Colonic mucosa (tissue), 4 donors: ENCODE results near the gene CHST9. TPM values are rescaled to one million over a fixed set of nuclear protein-coding genes. Genes with fewer than 3 reads are reported as not detected.

Source experiments
- DNase-seq: peaks from one replicate; pipeline ENCODE4 v3.0.0-alpha.2; 2020
- H3K27ac ChIP-seq: fragments of 200-600 bp; one replicate; pipeline ENCODE4 v1.8.0; 2021
- H3K27me3 ChIP-seq: fragments of 200-600 bp; one replicate; pipeline ENCODE4 v1.8.0; 2021
- H3K36me3 ChIP-seq: fragments of 200-600 bp; one replicate; pipeline ENCODE4 v1.8.0; 2021
- H3K4me1 ChIP-seq: fragments of 200-600 bp; one replicate; pipeline ENCODE4 v1.8.0; 2021; ENCODE audit warnings: mild to moderate bottlenecking
- H3K4me3 ChIP-seq: fragments of 200-600 bp; one replicate; pipeline ENCODE4 v1.8.0; 2021
- H3K9ac ChIP-seq, 2 donors: one replicate each; pipeline ENCODE4 v1.7.0; 2013; ENCODE audit warnings: control low read depth in 2 of 2, low read depth in 2 of 2, low read length in 2 of 2
- H3K9me3 ChIP-seq: fragments of 200-600 bp; one replicate; pipeline ENCODE4 v1.8.0; 2021
- intact Hi-C: fragments of 100-400 bp; cut with DNase I; formaldehyde crosslinking; loops from one replicate; pipeline ENCODE4 v1.14.1; 2022
- total RNA-seq, 2 donors: library from RNA; stranded (reverse); fragmentation: NEBNext Ultra II Directional in 1 of 2; extraction: Animal tissue kit (Norgen Biotek cat#: 25700) in 1 of 2; gene quantifications; one replicate each; pipeline ENCODE4 v1.2.1, GENCODE V29; 2021
- TF ChIP-seq, protein P1 (sequence below): fragments of 200-600 bp; IDR thresholded peaks from one replicate; pipeline ENCODE4 v1.8.0; 2022; ENCODE audit warnings: antibody characterized with exemption, mild to moderate bottlenecking
- donor health status: healthy.
- donor health status: DM: no; HTN: no; CAD: no.
- donor health status: DM: no; HTN: no; CAD: no.

Gene CHST9
- total RNA-seq, 2 donors from 2014 or later, result 0.05 to 0.32 TPM

DNA sequence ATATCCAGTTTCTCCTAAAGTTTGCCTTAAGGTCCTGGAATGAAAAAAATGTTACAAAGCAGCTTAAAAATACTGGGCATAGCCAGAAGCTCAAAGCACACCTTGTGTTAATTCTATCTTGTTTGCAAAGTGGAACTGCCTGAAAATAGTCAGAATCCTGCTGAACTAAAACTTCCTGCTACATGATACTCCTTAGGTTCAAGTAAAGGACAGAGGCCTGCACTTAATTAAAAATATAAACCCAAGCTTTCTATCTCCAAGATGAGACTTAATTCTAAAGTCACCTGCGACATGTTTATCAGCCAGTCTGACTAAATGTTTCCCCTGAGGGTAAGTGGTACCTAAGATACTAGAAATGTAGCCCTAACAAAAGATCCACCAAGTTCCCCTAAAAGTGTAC lies 103.4 kb downstream of the CHST9 start:
- H3K27me3 ChIP-seq, result no peaks in the 10 kb centered on the region
- H3K4me3 ChIP-seq, result no peak overlapping the region
- no peaks in the 10 kb centered on the region for H3K4me1 ChIP-seq
- no peak for DNase-seq
- no peak overlapping the region for H3K27ac ChIP-seq
- H3K36me3 ChIP-seq, result no peaks in the 10 kb centered on the region
- no peak overlapping the region for H3K9ac ChIP-seq
- intact Hi-C loops, result no loop called here
- TF ChIP-seq, protein P1, sequence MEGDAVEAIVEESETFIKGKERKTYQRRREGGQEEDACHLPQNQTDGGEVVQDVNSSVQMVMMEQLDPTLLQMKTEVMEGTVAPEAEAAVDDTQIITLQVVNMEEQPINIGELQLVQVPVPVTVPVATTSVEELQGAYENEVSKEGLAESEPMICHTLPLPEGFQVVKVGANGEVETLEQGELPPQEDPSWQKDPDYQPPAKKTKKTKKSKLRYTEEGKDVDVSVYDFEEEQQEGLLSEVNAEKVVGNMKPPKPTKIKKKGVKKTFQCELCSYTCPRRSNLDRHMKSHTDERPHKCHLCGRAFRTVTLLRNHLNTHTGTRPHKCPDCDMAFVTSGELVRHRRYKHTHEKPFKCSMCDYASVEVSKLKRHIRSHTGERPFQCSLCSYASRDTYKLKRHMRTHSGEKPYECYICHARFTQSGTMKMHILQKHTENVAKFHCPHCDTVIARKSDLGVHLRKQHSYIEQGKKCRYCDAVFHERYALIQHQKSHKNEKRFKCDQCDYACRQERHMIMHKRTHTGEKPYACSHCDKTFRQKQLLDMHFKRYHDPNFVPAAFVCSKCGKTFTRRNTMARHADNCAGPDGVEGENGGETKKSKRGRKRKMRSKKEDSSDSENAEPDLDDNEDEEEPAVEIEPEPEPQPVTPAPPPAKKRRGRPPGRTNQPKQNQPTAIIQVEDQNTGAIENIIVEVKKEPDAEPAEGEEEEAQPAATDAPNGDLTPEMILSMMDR, result no peak
- H3K9me3 ChIP-seq, result no peaks in the 10 kb centered on the region

GRCh38 chr18:27075828-27076227 lies 109.3 kb downstream of the CHST9 start:
- Histone ChIP-seq H3K4me1 (no peaks in the 10 kb centered on the region), H3K4me3 (no peak overlapping the region), H3K27me3 (no peaks in the 10 kb centered on the region), H3K36me3 (no peaks in the 10 kb centered on the region), H3K9me3 (no peaks in the 10 kb centered on the region), H3K27ac (no peak overlapping the region), H3K9ac (no peak overlapping the region)
- intact Hi-C loops, result no loop called here
- TF ChIP-seq, protein P1, result no peak
- no peak for DNase-seq

- no peaks in the 10 kb centered on the region for H3K36me3 ChIP-seq
- no peak overlapping the region for H3K27ac ChIP-seq
- intact Hi-C loops, result no loop called here
- H3K27me3 ChIP-seq, result no peaks in the 10 kb centered on the region
- no peak overlapping the region for H3K9ac ChIP-seq
- no peak overlapping the region for H3K4me3 ChIP-seq
- TF ChIP-seq, protein P1, result no peak
- no peak for DNase-seq
- H3K4me1 ChIP-seq, result no peaks in the 10 kb centered on the region
- H3K9me3 ChIP-seq, result no peaks in the 10 kb centered on the region
Measured at GRCh38 chr18:27073404-27073830, 111.7 kb downstream of the CHST9 start.

- H3K27ac ChIP-seq, result no peak overlapping the region
- TF ChIP-seq, protein P1, result no peak
- H3K4me3 ChIP-seq, result no peak overlapping the region
- intact Hi-C loops, result no loop called here
- no peak overlapping the region for H3K9ac ChIP-seq
- no peaks in the 10 kb centered on the region for H3K36me3 ChIP-seq
- no peaks in the 10 kb centered on the region for H3K27me3 ChIP-seq
- DNase-seq, result no peak
- no peaks in the 10 kb centered on the region for H3K4me1 ChIP-seq
- no peaks in the 10 kb centered on the region for H3K9me3 ChIP-seq
Measured at GRCh38 chr18:27064673-27065072, 120.4 kb downstream of the CHST9 start.

DNA sequence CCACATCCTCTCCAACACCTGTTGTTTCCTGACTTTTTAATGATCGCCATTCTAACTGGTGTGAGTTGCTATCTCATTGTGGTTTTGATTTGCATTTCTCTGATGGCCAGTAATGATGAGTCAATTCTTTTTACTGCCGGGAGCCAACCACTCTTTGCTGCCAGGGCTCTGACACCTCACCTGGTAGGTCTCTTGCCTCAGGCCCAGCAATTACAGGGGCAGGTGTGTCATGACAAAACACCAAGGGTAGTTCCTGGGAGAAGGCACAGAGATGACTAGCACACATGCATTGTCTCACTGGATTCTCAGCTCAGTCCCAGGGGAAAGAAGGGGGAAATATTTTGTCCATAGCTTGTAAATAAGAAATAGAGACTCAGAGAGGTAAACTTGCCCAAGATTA lies 122.3 kb downstream of the CHST9 start:
- no peaks in the 10 kb centered on the region for H3K36me3 ChIP-seq
- no peaks in the 10 kb centered on the region for H3K9me3 ChIP-seq
- no peaks in the 10 kb centered on the region for H3K4me1 ChIP-seq
- intact Hi-C loops, result no loop called here
- H3K27ac ChIP-seq, result no peak overlapping the region
- H3K9ac ChIP-seq, result no peak overlapping the region
- TF ChIP-seq, protein P1, result no peak
- no peaks in the 10 kb centered on the region for H3K27me3 ChIP-seq
- H3K4me3 ChIP-seq, result no peak overlapping the region
- no peak for DNase-seq
